B cell (primary cell): ENCODE data around the gene KDM7A. TPM values are rescaled to one million over a fixed set of nuclear protein-coding genes. Genes with fewer than 3 reads are reported as not detected.
"Not testable (repeated sequence)": the region's sequence is repeated elsewhere in the genome, so short reads cannot be mapped to it uniquely, and the experiment has no call there.

Experiments
- ATAC-seq: fragments of 200-7000 bp; cut with Tn5 transposase; one replicate; pipeline ENCODE4 v1.10.0; 2021; ENCODE audit warnings: low read depth, mild to moderate bottlenecking, moderate number of reproducible peaks, moderate library complexity
- CTCF ChIA-PET: fragments of 350-600 bp; sonication (Branson Sonifier 250); formaldehyde crosslinking; loops from one replicate; lab custom pipeline; 2021; ENCODE audit warnings: antibody characterized with exemption, inconsistent platforms; lab: Charles Lee
- POLR2A ChIA-PET: fragments of 350-600 bp; sonication (Branson Sonifier 250); formaldehyde crosslinking; loops from one replicate; lab custom pipeline; 2021; ENCODE audit warnings: antibody characterized with exemption; lab: Charles Lee
- DNase-seq: peaks from one replicate; pipeline ENCODE4 v3.0.0; 2013
- H2AFZ ChIP-seq: 2 replicates; pipeline ENCODE4 v1.6.1; 2012; ENCODE audit warnings: mild to moderate bottlenecking, low read depth, low read length; ENCODE audit not compliant: insufficient read depth, poor library complexity, severe bottlenecking
- H3K27ac ChIP-seq, 2 donors: 1 replicate in 1 of 2; 2 replicates in 1 of 2; pipeline ENCODE4 v1.5.1; 2012 to 2013; ENCODE audit warnings: low read length in 2 of 2, mild to moderate bottlenecking in 2 of 2, moderate library complexity in 1 of 2
- H3K27me3 ChIP-seq, 4 experiments: fragments of 200-600 bp in 1 of 4; sonication (generic) in 1 of 4; replicated peaks in 1 of 4; 1 replicate in 2 of 4; 2 replicates in 2 of 4; pipeline versions ENCODE4 v1.6.1 to v1.7.0; 2013 to 2016; ENCODE audit warnings: low read length in 3 of 4, mild to moderate bottlenecking in 2 of 4, mixed read lengths in 1 of 4, moderate library complexity in 1 of 4; ENCODE audit not compliant: insufficient read depth in 4 of 4, control insufficient read depth in 3 of 4; ENCODE audit errors: control extremely low read depth in 1 of 4
- H3K36me3 ChIP-seq, 2 experiments: replicated peaks in 1 of 2; 1 replicate in 1 of 2; 2 replicates in 1 of 2; pipeline versions ENCODE4 v1.6.1 to v1.7.1; 2013; ENCODE audit warnings: low read length in 1 of 2; ENCODE audit not compliant: insufficient read depth in 2 of 2, control insufficient read depth in 1 of 2; ENCODE audit errors: control extremely low read depth in 1 of 2, extremely low read depth in 1 of 2
- H3K4me1 ChIP-seq, 2 donors: fragments of 200-600 bp in 1 of 2; sonication (generic) in 1 of 2; 1 replicate in 1 of 2; 2 replicates in 1 of 2; pipeline versions ENCODE4 v1.5.1 to v1.6.1; 2013 to 2017; ENCODE audit warnings: low read length in 2 of 2; ENCODE audit not compliant: control insufficient read depth in 2 of 2, insufficient read depth in 2 of 2
- H3K4me2 ChIP-seq: replicated peaks from 2 replicates; pipeline ENCODE3; 2012; ENCODE audit warnings: mild to moderate bottlenecking, low read depth, low read length; ENCODE audit not compliant: poor library complexity, severe bottlenecking
- H3K4me3 ChIP-seq, 5 experiments: fragments of 200-600 bp in 1 of 5; sonication (generic) in 1 of 5; 1 replicate in 3 of 5; 2 replicates in 2 of 5; pipeline versions ENCODE4 v1.5.1 to v1.7.0; 2011 to 2016; ENCODE audit warnings: low read length in 4 of 5, mild to moderate bottlenecking in 4 of 5, low read depth in 2 of 5, control low read depth in 1 of 5, moderate library complexity in 1 of 5; ENCODE audit not compliant: insufficient read depth in 1 of 5; ENCODE audit errors: control extremely low read depth in 1 of 5, extremely low read depth in 1 of 5
- H3K79me2 ChIP-seq: fragments of 200-600 bp; sonication (generic); one replicate; pipeline ENCODE4 v1.6.0; 2016; ENCODE audit warnings: low read length; ENCODE audit not compliant: control insufficient read depth, insufficient read depth
- H3K9ac ChIP-seq: fragments of 200-600 bp; sonication (generic); 2 replicates; pipeline ENCODE4 v1.6.1; 2017; ENCODE audit warnings: mild to moderate bottlenecking, low read length, moderate library complexity
- H3K9me3 ChIP-seq, 3 donors: one replicate each; pipeline versions ENCODE4 v1.6.1 to v1.7.1; 2013; ENCODE audit warnings: low read length in 2 of 3; ENCODE audit not compliant: control insufficient read depth in 2 of 3, insufficient read depth in 1 of 3; ENCODE audit errors: control extremely low read depth in 1 of 3
- H4K20me1 ChIP-seq: 2 replicates; pipeline ENCODE4 v1.6.0; 2012; ENCODE audit warnings: mild to moderate bottlenecking, low read length; ENCODE audit not compliant: insufficient read depth, control insufficient read depth, poor library complexity, severe bottlenecking
- H3K27ac Mint-ChIP-seq: one replicate; pipeline ENCODE4 v1.8.0; 2021; ENCODE audit warnings: mixed read lengths
- H3K27me3 Mint-ChIP-seq: one replicate; pipeline ENCODE4 v1.8.0; 2021; ENCODE audit warnings: mixed read lengths
- H3K4me1 Mint-ChIP-seq: one replicate; pipeline ENCODE4 v1.8.0; 2021; ENCODE audit warnings: mixed read lengths
- H3K4me3 Mint-ChIP-seq: one replicate; pipeline ENCODE4 v1.8.0; 2021; ENCODE audit warnings: mixed read lengths
- H3K9me3 Mint-ChIP-seq: one replicate; pipeline ENCODE4 v1.8.0; 2022; ENCODE audit warnings: mixed read lengths; ENCODE audit not compliant: insufficient read depth
- CTCF ChIP-seq: fragments of 200-600 bp; IDR thresholded peaks from one replicate; pipeline ENCODE4 v1.8.0; 2022; ENCODE audit warnings: antibody characterized with exemption, mild to moderate bottlenecking
- EZH2 ChIP-seq: IDR thresholded peaks from 2 replicates; pipeline ENCODE4 v1.6.1; 2012; ENCODE audit warnings: borderline replicate concordance, low read depth, mild to moderate bottlenecking, moderate library complexity, low read length; ENCODE audit not compliant: insufficient read depth, poor library complexity, severe bottlenecking
- WGBS: methylation state at CpG from one replicate; pipeline ENCODE4 v1.1.5; 2013; ENCODE audit warnings: missing lambda C conversion rate; ENCODE audit not compliant: insufficient coverage; 5-methylcytosine and 5-hydroxymethylcytosine counted together
- intact Hi-C: fragments of 100-400 bp; cut with micrococcal nuclease; formaldehyde crosslinking; loops from one replicate; pipeline ENCODE4 v1.10.0; 2022
- polyA plus RNA-seq: library from polyadenylated mRNA; depleted of rRNA; stranded (reverse); fragments of >200 nt; gene quantifications from 2 replicates; pipeline ENCODE4 v1.2.3, GENCODE V29; 2012
- total RNA-seq, 2 donors: library from RNA; stranded (reverse); fragments of 120-200 nt in 1 of 2; gene quantifications; 1 replicate in 1 of 2; 2 replicates in 1 of 2; pipeline versions ENCODE4 v1.2.3 to v1.2.4, GENCODE V29; 2013 to 2022

Gene KDM7A
- total and polyA plus RNA-seq, 2 donors (not counting 1 experiment from before 2014, with no cell fraction given), result 16.1 to 50.8 TPM

- Histone ChIP-seq H3K9ac (no peak overlapping the region), H4K20me1 (peaks cover 7% of the 10 kb centered on the region), H3K9me3 (peaks cover 0 to 6% (median 0%) of the 10 kb centered on the region in 3 donors), H2AFZ (no peak overlapping the region), H3K27ac (no peak overlapping the region), H3K27me3 (no peaks in the 10 kb centered on the region), H3K36me3 (peaks cover 23 to 93% of the 10 kb centered on the region in 2 experiments), H3K4me2 (no peak overlapping the region), H3K4me1 (peaks cover 8 to 10% of the 10 kb centered on the region in 2 donors), H3K4me3 (no peak overlapping the region), H3K79me2 (no peaks in the 10 kb centered on the region)
- ATAC-seq (no peak), DNase-seq (no peak)
- intact Hi-C loops, result no loop called here
- CTCF ChIA-PET, result interaction anchor here (1.1 to 1.5 kb wide), 2 partner anchors 11 to 184 kb away, joined by 3 read pairs; no protein-coding TSS in a partner anchor
- H3K4me1 Mint-ChIP-seq, result peaks cover 4% of the 10 kb centered on the region
- 14% methylated on average over 1 of the region's 4 CpGs for WGBS
- no peak overlapping the region for H3K27ac Mint-ChIP-seq
- POLR2A ChIA-PET, result no interaction called here
- H3K9me3 Mint-ChIP-seq, result no peaks in the 10 kb centered on the region
- H3K4me3 Mint-ChIP-seq, result no peak overlapping the region
- no peaks in the 10 kb centered on the region for H3K27me3 Mint-ChIP-seq
- TF ChIP-seq EZH2, result no peak
- TF ChIP-seq CTCF, result no peak
Measured at GRCh38 chr7:140121326-140121725, 55.5 kb downstream of the KDM7A start.

GRCh38 chr7:140114817-140115216 lies 62.0 kb downstream of the KDM7A start:
- CTCF ChIA-PET, ATAC-seq, H3K4me2 ChIP-seq, H3K27ac Mint-ChIP-seq, H3K4me3 Mint-ChIP-seq, H3K4me1 ChIP-seq, H4K20me1 ChIP-seq, H3K27ac ChIP-seq, H2AFZ ChIP-seq, H3K9me3 Mint-ChIP-seq, H3K9me3 ChIP-seq, H3K27me3 Mint-ChIP-seq, DNase-seq, H3K4me3 ChIP-seq, POLR2A ChIA-PET, H3K4me1 Mint-ChIP-seq, H3K9ac ChIP-seq, H3K27me3 ChIP-seq, intact Hi-C loops, H3K79me2 ChIP-seq: not testable (repeated sequence)
- WGBS, result 98% methylated on average over 23 of the region's 31 CpGs
- H3K36me3 ChIP-seq, result peaks cover 15 to 78% of the 10 kb centered on the region in 2 experiments

- H3K9me3 Mint-ChIP-seq, H3K27ac ChIP-seq, H2AFZ ChIP-seq, H3K4me1 Mint-ChIP-seq, intact Hi-C loops, H3K27ac Mint-ChIP-seq, H4K20me1 ChIP-seq, POLR2A ChIA-PET, ATAC-seq, H3K9ac ChIP-seq, H3K4me3 ChIP-seq, DNase-seq, H3K27me3 Mint-ChIP-seq, H3K4me3 Mint-ChIP-seq, H3K4me1 ChIP-seq, H3K27me3 ChIP-seq, H3K9me3 ChIP-seq, CTCF ChIA-PET, H3K79me2 ChIP-seq, H3K4me2 ChIP-seq: not testable (repeated sequence)
- H3K36me3 ChIP-seq, result peaks cover 14 to 49% of the 10 kb centered on the region in 2 experiments
- 100% methylated on average over 4 of the region's 8 CpGs for WGBS
Measured at GRCh38 chr7:140108777-140109176, 68.0 kb downstream of the KDM7A start.
